ENCODE results near the gene INTU. TPM values are rescaled to one million over a fixed set of nuclear protein-coding genes. Genes with fewer than 3 reads are reported as not detected.

Gene INTU
- total and polyA plus RNA-seq, 9 of the 15 experiments (the other 6 are each of a cell fraction or from before 2014, with no cell fraction given): 1.5 to 8.9 (median 3.9) TPM

- BruUV-seq (replicated peaks): no TSS peak
- Histone ChIP-seq H3K9me1 (ENCODE audit: control insufficient read depth, insufficient read depth, low read length) (no peaks in the 10 kb centered on the region), H4K20me1 (replicated peaks; ENCODE audit: control insufficient read depth, insufficient read depth, low read length) (no peaks in the 10 kb centered on the region), H3K9ac (ENCODE audit: insufficient read depth in 1 of 2, low read depth in 2 of 2, low read length in 2 of 2) (no peak overlapping the region), H2AFZ (ENCODE audit: low read depth, low read length) (no peak overlapping the region), H3K27ac (ENCODE audit: extremely low read depth, low read depth, low read length) (no peak overlapping the region), H3K4me3 (no peak overlapping the region), H3K9me3 (replicated peaks; ENCODE audit: control insufficient read depth, insufficient read depth, low read depth, low read length) (no peaks in the 10 kb centered on the region), H3K4me1 (replicated peaks in 1 of 2; ENCODE audit: control insufficient read depth in 2 of 2, insufficient read depth in 2 of 2, low read length in 2 of 2) (no peaks in the 10 kb centered on the region), H3K79me2 (ENCODE audit: control insufficient read depth, insufficient read depth, low read length) (no peaks in the 10 kb centered on the region), H3K27me3 (ENCODE audit: control insufficient read depth in 2 of 2, insufficient read depth in 2 of 2, low read length in 2 of 2) (0 out of 5 replicates have a peak, but pooled peaks cover 0 to 3% of the 10 kb centered on the region in 2 experiments), H3K36me3 (ENCODE audit: control insufficient read depth, insufficient read depth, low read length) (no peaks in the 10 kb centered on the region), H3K4me2 (ENCODE audit: insufficient read depth, low read length) (no peak overlapping the region)
- no peak for ATAC-seq
- intact Hi-C loops (cut with micrococcal nuclease): loop anchor here (5.0 kb wide), 2 partner anchors 360 to 445 kb away; partner anchors contain the start of genes ABHD18 and MFSD8
- in situ Hi-C loops (cut with MboI): no loop called here
- ChIA-PET POLR2A (interaction anchor here (1.0 kb wide), 1 partner anchor 20 kb away, joined by 3 read pairs; no protein-coding TSS in a partner anchor), CTCF (ENCODE audit: low intra/inter-chr PET ratio) (interaction anchor here (0.6 to 3.6 kb wide), 3 partner anchors 126 to 626 kb away, joined by 3 to 32 read pairs (median 3); no protein-coding TSS in a partner anchor)
- no peak for DNase-seq (ENCODE audit: extremely low read depth in 1 of 4, low spot score in 3 of 4)
- FAIRE-seq: no peak
- TF ChIP-seq KDM1A (IDR thresholded peaks at IDR 0.05): peak; percentile 10 to 49; a peak in 1 of 4 replicates
- no peak for TF ChIP-seq ZNF212 (CRISPR knock-in tag; IDR thresholded peaks at IDR 0.05)
- no peak for TF ChIP-seq E2F8 (IDR thresholded peaks at IDR 0.05; ENCODE audit: low read depth, partially characterized antibody)
- no peak for TF ChIP-seq CHD7 (IDR thresholded peaks at IDR 0.05; ENCODE audit: low read depth, low read length)
- no peak for TF ChIP-seq PHB2 (IDR thresholded peaks at IDR 0.05; ENCODE audit: low read depth)
- no peak for TF ChIP-seq TBL1XR1 (IDR thresholded peaks at IDR 0.05; ENCODE audit: low read length in 2 of 2)
- TF ChIP-seq ZSCAN29 (IDR thresholded peaks at IDR 0.05): no peak
- peak; percentile 32 for TF ChIP-seq NFIC (IDR thresholded peaks at IDR 0.05)
- TF ChIP-seq TAL1 (IDR thresholded peaks at IDR 0.05): no peak
- TF ChIP-seq ZFP36 (IDR thresholded peaks at IDR 0.05; ENCODE audit: low read depth, low read length, partially characterized antibody): no peak
Measured at GRCh38 chr4:127606823-127607222, 25.9 kb upstream of the INTU start.
